ENCODE measurements around the gene AHCYL1. TPM values are rescaled to one million over a fixed set of nuclear protein-coding genes. Genes with fewer than 3 reads are reported as not detected.

AHCYL1 gene
- total RNA-seq, 4 donors from 2014 or later: 51.2 to 96.4 (median 80.9) TPM

DNA sequence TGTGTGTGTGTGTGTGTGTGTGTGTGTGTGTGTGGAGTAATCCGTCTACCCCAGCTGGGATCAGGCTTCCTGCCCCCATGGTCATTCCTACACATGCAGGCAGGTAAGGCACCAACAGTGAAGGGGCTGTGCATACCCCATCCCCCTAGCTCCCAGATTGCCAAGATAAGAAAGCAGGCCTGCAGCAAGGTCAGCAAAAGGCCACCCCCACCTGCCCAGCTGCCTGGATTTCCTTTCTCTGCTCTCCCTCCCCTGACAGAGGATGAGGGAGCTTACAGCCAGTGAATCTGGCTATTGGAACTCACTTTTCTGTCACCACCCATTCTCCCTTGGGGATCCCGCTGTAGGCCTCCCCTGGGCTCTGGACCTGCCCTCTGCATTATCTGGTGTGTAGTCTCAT is 78.0 kb downstream of the AHCYL1 start:
- H3K27me3 ChIP-seq: peaks cover 0 to 8% of the 10 kb centered on the region in 2 donors
- DNase-seq: no peak
- H3K9me3 ChIP-seq: no peaks in the 10 kb centered on the region
- no peak for TF ChIP-seq POLR2A (IDR thresholded peaks at IDR 0.05)
- TF ChIP-seq, protein P1, sequence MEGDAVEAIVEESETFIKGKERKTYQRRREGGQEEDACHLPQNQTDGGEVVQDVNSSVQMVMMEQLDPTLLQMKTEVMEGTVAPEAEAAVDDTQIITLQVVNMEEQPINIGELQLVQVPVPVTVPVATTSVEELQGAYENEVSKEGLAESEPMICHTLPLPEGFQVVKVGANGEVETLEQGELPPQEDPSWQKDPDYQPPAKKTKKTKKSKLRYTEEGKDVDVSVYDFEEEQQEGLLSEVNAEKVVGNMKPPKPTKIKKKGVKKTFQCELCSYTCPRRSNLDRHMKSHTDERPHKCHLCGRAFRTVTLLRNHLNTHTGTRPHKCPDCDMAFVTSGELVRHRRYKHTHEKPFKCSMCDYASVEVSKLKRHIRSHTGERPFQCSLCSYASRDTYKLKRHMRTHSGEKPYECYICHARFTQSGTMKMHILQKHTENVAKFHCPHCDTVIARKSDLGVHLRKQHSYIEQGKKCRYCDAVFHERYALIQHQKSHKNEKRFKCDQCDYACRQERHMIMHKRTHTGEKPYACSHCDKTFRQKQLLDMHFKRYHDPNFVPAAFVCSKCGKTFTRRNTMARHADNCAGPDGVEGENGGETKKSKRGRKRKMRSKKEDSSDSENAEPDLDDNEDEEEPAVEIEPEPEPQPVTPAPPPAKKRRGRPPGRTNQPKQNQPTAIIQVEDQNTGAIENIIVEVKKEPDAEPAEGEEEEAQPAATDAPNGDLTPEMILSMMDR (IDR thresholded peaks at IDR 0.05): no peak
- peaks cover 0 to 26% (median 0%) of the 10 kb centered on the region in 3 donors for H3K36me3 ChIP-seq
- H3K4me3 ChIP-seq: no peak overlapping the region
- no peak overlapping the region for H3K27ac ChIP-seq
- H3K4me1 ChIP-seq: peaks cover 0 to 4% (median 2%) of the 10 kb centered on the region in 4 donors

DNA sequence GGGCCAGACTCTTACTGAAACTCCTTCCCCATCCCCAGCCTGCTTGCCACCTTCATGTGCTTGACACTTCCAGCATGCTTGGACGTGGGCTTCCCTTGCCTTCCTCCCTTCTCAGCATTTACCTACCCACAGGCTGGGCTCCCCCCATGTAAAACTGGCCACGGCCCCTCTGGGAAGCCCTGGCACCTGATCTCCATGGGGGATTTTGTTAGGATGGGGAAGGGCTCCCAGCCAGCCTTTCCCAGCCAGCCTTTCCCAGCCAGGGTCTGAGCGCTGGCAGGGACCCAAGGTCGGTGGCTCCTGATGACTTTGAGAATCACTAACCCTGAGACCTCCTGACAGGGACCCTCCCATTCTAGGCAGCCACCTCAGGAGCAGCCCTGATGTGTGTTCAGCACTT is 79.2 kb downstream of the AHCYL1 start:
- no peaks in the 10 kb centered on the region for H3K9me3 ChIP-seq
- peaks cover 0 to 20% of the 10 kb centered on the region in 2 donors for H3K27me3 ChIP-seq
- no peak overlapping the region for H3K4me3 ChIP-seq
- no peak overlapping the region for H3K27ac ChIP-seq
- H3K4me1 ChIP-seq: peaks cover 3 to 16% (median 8%) of the 10 kb centered on the region in 4 donors
- DNase-seq: no peak
- TF ChIP-seq, protein P1 (IDR thresholded peaks at IDR 0.05): no peak
- TF ChIP-seq POLR2A (IDR thresholded peaks at IDR 0.05): no peak
- H3K36me3 ChIP-seq: peaks cover 0 to 14% (median 0%) of the 10 kb centered on the region in 3 donors

DNA sequence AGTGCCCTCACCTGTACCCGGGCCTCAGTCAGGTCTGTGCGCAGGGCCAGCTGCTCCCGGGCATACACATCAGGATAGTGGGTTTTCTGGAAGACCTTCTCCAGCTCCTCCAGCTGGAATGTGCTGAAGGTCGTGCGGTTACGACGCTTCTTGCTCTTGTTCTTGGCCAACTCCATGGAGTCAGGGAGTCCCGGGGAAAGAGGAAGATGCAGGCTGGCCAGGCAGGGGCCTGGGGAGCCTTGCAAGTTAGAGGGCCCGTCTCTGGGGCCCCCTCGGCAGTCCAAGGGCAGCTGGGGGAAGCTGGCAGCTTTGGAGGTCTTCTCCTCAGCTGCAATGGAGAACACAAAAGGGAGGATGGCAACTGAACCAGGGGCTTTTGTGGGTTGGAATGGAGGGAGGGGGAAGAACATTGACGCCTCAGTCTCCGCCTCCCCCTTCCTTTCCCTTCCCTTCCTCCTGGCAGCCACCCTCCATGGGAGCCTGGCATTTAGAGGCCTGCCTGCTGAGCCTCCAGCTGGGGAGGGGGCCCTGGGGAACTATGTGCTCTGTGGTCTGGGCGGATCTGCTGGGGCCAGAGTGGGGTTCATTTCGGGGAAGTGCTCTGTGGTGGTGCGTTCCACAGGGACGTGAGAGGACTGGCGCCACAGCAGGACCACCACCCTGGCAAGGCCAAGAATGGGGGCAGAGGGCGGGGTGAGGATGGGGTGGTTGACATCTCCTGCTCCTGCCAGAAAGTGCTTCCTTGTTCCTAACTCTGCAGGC is 80.2 kb downstream of the AHCYL1 start:
- Histone ChIP-seq H3K9me3 (no peaks in the 10 kb centered on the region), H3K36me3 (peaks cover 0 to 7% (median 0%) of the 10 kb centered on the region in 3 donors), H3K27ac (no peak overlapping the region), H3K27me3 (peaks cover 0 to 30% of the 10 kb centered on the region in 2 donors), H3K4me1 (peaks cover 3 to 26% (median 17%) of the 10 kb centered on the region in 4 donors), H3K4me3 (no peak overlapping the region)
- peak in 1 of 3 donors; percentile 22 for DNase-seq
- no peak for TF ChIP-seq POLR2A (IDR thresholded peaks at IDR 0.05)
- TF ChIP-seq, protein P1 (IDR thresholded peaks at IDR 0.05): no peak

DNA sequence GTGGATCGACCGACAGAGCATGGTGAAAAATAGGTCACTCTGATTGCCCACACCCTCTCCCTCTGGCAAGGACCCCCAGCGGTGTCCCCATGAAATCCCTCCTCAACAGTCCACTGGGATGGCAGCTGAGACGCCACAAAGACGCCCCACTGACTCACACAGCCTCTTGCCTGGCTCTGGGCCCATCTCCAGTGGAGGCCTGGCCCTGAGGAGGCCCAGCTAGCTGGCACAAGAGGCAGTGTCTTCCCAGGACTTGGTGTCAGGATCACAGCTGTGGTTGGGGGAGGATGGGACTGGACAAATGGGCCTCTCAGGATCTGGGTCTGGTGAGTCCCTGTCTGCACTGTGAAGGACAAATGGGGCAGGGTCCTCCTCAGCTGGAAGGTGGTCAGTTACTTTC is 81.3 kb downstream of the AHCYL1 start:
- Histone ChIP-seq H3K9me3 (no peaks in the 10 kb centered on the region), H3K27me3 (peaks cover 0 to 40% of the 10 kb centered on the region in 2 donors), H3K27ac (no peak overlapping the region), H3K36me3 (peaks cover 0 to 2% (median 0%) of the 10 kb centered on the region in 3 donors), H3K4me3 (no peak overlapping the region), H3K4me1 (peaks cover 3 to 37% (median 23%) of the 10 kb centered on the region in 4 donors)
- peak in 1 of 3 donors; percentile 39 for DNase-seq
- TF ChIP-seq, protein P1 (IDR thresholded peaks at IDR 0.05): no peak
- TF ChIP-seq POLR2A (IDR thresholded peaks at IDR 0.05): no peak

DNA sequence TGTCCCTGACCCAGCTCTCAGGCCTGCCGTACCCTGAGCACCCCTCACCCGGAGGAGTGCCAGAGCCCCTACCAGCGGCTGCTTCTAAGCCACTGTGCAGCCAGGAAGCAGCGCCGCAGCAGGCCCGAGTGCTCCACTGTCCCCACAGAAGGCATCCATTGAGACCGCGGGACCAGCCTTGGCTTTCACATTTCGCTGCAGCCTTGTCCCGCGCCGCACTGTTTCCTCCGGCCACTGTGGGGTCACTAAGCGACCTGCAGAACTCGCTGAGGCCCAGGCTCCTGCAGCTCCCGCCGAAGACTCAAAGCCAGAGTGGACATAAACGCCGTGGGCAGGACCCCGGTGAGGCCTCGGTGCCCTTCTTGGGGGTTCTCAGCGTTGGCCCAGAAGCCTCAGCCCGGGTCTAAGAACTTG is 82.9 kb downstream of the AHCYL1 start:
- no peak for DNase-seq
- H3K4me1 ChIP-seq: peaks cover 3 to 39% (median 23%) of the 10 kb centered on the region in 4 donors
- no peak overlapping the region for H3K4me3 ChIP-seq
- H3K9me3 ChIP-seq: no peaks in the 10 kb centered on the region
- TF ChIP-seq POLR2A (IDR thresholded peaks at IDR 0.05): no peak
- TF ChIP-seq, protein P1 (IDR thresholded peaks at IDR 0.05): no peak
- no peak overlapping the region for H3K27ac ChIP-seq
- no peaks in the 10 kb centered on the region for H3K36me3 ChIP-seq
- H3K27me3 ChIP-seq: peaks cover 0 to 48% of the 10 kb centered on the region in 2 donors
